ENCODE measurements around the gene LSM4.

GRCh38 chr19:18328340-18329034 is 5.6 kb upstream of the LSM4 start:
- TF ChIP-seq YY1 (IDR thresholded peaks at IDR 0.05; ENCODE audit: insufficient read depth, insufficient read length) (no peak), ZNF274 (IDR thresholded peaks at IDR 0.05; ENCODE audit: low read depth, low read length) (no peak), SUZ12 (IDR thresholded peaks at IDR 0.05; ENCODE audit: extremely low read depth, insufficient read depth, insufficient read length) (no peak)
